B cell (primary cell): Measurements from ENCODE around the gene DCHS1. TPM values are rescaled to one million over a fixed set of nuclear protein-coding genes. Genes with fewer than 3 reads are reported as not detected.

Experiments
- ATAC-seq: fragments of 200-7000 bp; cut with Tn5 transposase; one replicate; pipeline ENCODE4 v1.10.0; 2021; ENCODE audit warnings: low read depth, mild to moderate bottlenecking, moderate number of reproducible peaks, moderate library complexity
- CTCF ChIA-PET: fragments of 350-600 bp; sonication (Branson Sonifier 250); formaldehyde crosslinking; loops from one replicate; lab custom pipeline; 2021; ENCODE audit warnings: antibody characterized with exemption, inconsistent platforms; lab: Charles Lee
- POLR2A ChIA-PET: fragments of 350-600 bp; sonication (Branson Sonifier 250); formaldehyde crosslinking; loops from one replicate; lab custom pipeline; 2021; ENCODE audit warnings: antibody characterized with exemption; lab: Charles Lee
- DNase-seq: peaks from one replicate; pipeline ENCODE4 v3.0.0; 2013
- H2AFZ ChIP-seq: 2 replicates; pipeline ENCODE4 v1.6.1; 2012; ENCODE audit warnings: mild to moderate bottlenecking, low read depth, low read length; ENCODE audit not compliant: insufficient read depth, poor library complexity, severe bottlenecking
- H3K27ac ChIP-seq, 2 donors: 1 replicate in 1 of 2; 2 replicates in 1 of 2; pipeline ENCODE4 v1.5.1; 2012 to 2013; ENCODE audit warnings: low read length in 2 of 2, mild to moderate bottlenecking in 2 of 2, moderate library complexity in 1 of 2
- H3K27me3 ChIP-seq, 4 experiments: fragments of 200-600 bp in 1 of 4; sonication (generic) in 1 of 4; replicated peaks in 1 of 4; 1 replicate in 2 of 4; 2 replicates in 2 of 4; pipeline versions ENCODE4 v1.6.1 to v1.7.0; 2013 to 2016; ENCODE audit warnings: low read length in 3 of 4, mild to moderate bottlenecking in 2 of 4, mixed read lengths in 1 of 4, moderate library complexity in 1 of 4; ENCODE audit not compliant: insufficient read depth in 4 of 4, control insufficient read depth in 3 of 4; ENCODE audit errors: control extremely low read depth in 1 of 4
- H3K36me3 ChIP-seq, 2 experiments: replicated peaks in 1 of 2; 1 replicate in 1 of 2; 2 replicates in 1 of 2; pipeline versions ENCODE4 v1.6.1 to v1.7.1; 2013; ENCODE audit warnings: low read length in 1 of 2; ENCODE audit not compliant: insufficient read depth in 2 of 2, control insufficient read depth in 1 of 2; ENCODE audit errors: control extremely low read depth in 1 of 2, extremely low read depth in 1 of 2
- H3K4me1 ChIP-seq, 2 donors: fragments of 200-600 bp in 1 of 2; sonication (generic) in 1 of 2; 1 replicate in 1 of 2; 2 replicates in 1 of 2; pipeline versions ENCODE4 v1.5.1 to v1.6.1; 2013 to 2017; ENCODE audit warnings: low read length in 2 of 2; ENCODE audit not compliant: control insufficient read depth in 2 of 2, insufficient read depth in 2 of 2
- H3K4me2 ChIP-seq: replicated peaks from 2 replicates; pipeline ENCODE3; 2012; ENCODE audit warnings: mild to moderate bottlenecking, low read depth, low read length; ENCODE audit not compliant: poor library complexity, severe bottlenecking
- H3K4me3 ChIP-seq, 5 experiments: fragments of 200-600 bp in 1 of 5; sonication (generic) in 1 of 5; 1 replicate in 3 of 5; 2 replicates in 2 of 5; pipeline versions ENCODE4 v1.5.1 to v1.7.0; 2011 to 2016; ENCODE audit warnings: low read length in 4 of 5, mild to moderate bottlenecking in 4 of 5, low read depth in 2 of 5, control low read depth in 1 of 5, moderate library complexity in 1 of 5; ENCODE audit not compliant: insufficient read depth in 1 of 5; ENCODE audit errors: control extremely low read depth in 1 of 5, extremely low read depth in 1 of 5
- H3K79me2 ChIP-seq: fragments of 200-600 bp; sonication (generic); one replicate; pipeline ENCODE4 v1.6.0; 2016; ENCODE audit warnings: low read length; ENCODE audit not compliant: control insufficient read depth, insufficient read depth
- H3K9ac ChIP-seq: fragments of 200-600 bp; sonication (generic); 2 replicates; pipeline ENCODE4 v1.6.1; 2017; ENCODE audit warnings: mild to moderate bottlenecking, low read length, moderate library complexity
- H3K9me3 ChIP-seq, 3 donors: one replicate each; pipeline versions ENCODE4 v1.6.1 to v1.7.1; 2013; ENCODE audit warnings: low read length in 2 of 3; ENCODE audit not compliant: control insufficient read depth in 2 of 3, insufficient read depth in 1 of 3; ENCODE audit errors: control extremely low read depth in 1 of 3
- H4K20me1 ChIP-seq: 2 replicates; pipeline ENCODE4 v1.6.0; 2012; ENCODE audit warnings: mild to moderate bottlenecking, low read length; ENCODE audit not compliant: insufficient read depth, control insufficient read depth, poor library complexity, severe bottlenecking
- H3K27ac Mint-ChIP-seq: one replicate; pipeline ENCODE4 v1.8.0; 2021; ENCODE audit warnings: mixed read lengths
- H3K27me3 Mint-ChIP-seq: one replicate; pipeline ENCODE4 v1.8.0; 2021; ENCODE audit warnings: mixed read lengths
- H3K4me1 Mint-ChIP-seq: one replicate; pipeline ENCODE4 v1.8.0; 2021; ENCODE audit warnings: mixed read lengths
- H3K4me3 Mint-ChIP-seq: one replicate; pipeline ENCODE4 v1.8.0; 2021; ENCODE audit warnings: mixed read lengths
- H3K9me3 Mint-ChIP-seq: one replicate; pipeline ENCODE4 v1.8.0; 2022; ENCODE audit warnings: mixed read lengths; ENCODE audit not compliant: insufficient read depth
- CTCF ChIP-seq: fragments of 200-600 bp; IDR thresholded peaks from one replicate; pipeline ENCODE4 v1.8.0; 2022; ENCODE audit warnings: antibody characterized with exemption, mild to moderate bottlenecking
- EZH2 ChIP-seq: IDR thresholded peaks from 2 replicates; pipeline ENCODE4 v1.6.1; 2012; ENCODE audit warnings: borderline replicate concordance, low read depth, mild to moderate bottlenecking, moderate library complexity, low read length; ENCODE audit not compliant: insufficient read depth, poor library complexity, severe bottlenecking
- WGBS: methylation state at CpG from one replicate; pipeline ENCODE4 v1.1.5; 2013; ENCODE audit warnings: missing lambda C conversion rate; ENCODE audit not compliant: insufficient coverage; 5-methylcytosine and 5-hydroxymethylcytosine counted together
- intact Hi-C: fragments of 100-400 bp; cut with micrococcal nuclease; formaldehyde crosslinking; loops from one replicate; pipeline ENCODE4 v1.10.0; 2022
- polyA plus RNA-seq: library from polyadenylated mRNA; depleted of rRNA; stranded (reverse); fragments of >200 nt; gene quantifications from 2 replicates; pipeline ENCODE4 v1.2.3, GENCODE V29; 2012
- total RNA-seq, 2 donors: library from RNA; stranded (reverse); fragments of 120-200 nt in 1 of 2; gene quantifications; 1 replicate in 1 of 2; 2 replicates in 1 of 2; pipeline versions ENCODE4 v1.2.3 to v1.2.4, GENCODE V29; 2013 to 2022

DCHS1 gene
- total and polyA plus RNA-seq, 2 donors (not counting 1 experiment from before 2014, with no cell fraction given), result 0.31 to 0.84 TPM

GRCh38 chr11:6632116-6633073 lies 23.2 kb downstream of the DCHS1 start:
- no peaks in the 10 kb centered on the region for H4K20me1 ChIP-seq
- Mint-ChIP-seq H3K27me3 (no peaks in the 10 kb centered on the region), H3K4me1 (peaks cover 11% of the 10 kb centered on the region), H3K27ac (no peak overlapping the region), H3K4me3 (no peak overlapping the region), H3K9me3 (no peaks in the 10 kb centered on the region)
- ChIA-PET POLR2A (no interaction called here), CTCF (interaction anchor here (0.6 to 1.4 kb wide), 3 partner anchors 14 to 68 kb away, joined by 3 read pairs; no protein-coding TSS in a partner anchor)
- no peak overlapping the region for H3K4me2 ChIP-seq
- no peaks in the 10 kb centered on the region for H3K27me3 ChIP-seq
- ATAC-seq, result no peak
- intact Hi-C loops, result no loop called here
- H3K9ac ChIP-seq, result no peak overlapping the region
- DNase-seq, result no peak
- no peak overlapping the region for H3K4me3 ChIP-seq
- TF ChIP-seq EZH2, result no peak
- H3K9me3 ChIP-seq, result no peaks in the 10 kb centered on the region
- no peaks in the 10 kb centered on the region for H3K79me2 ChIP-seq
- H3K27ac ChIP-seq, result no peak overlapping the region
- H3K4me1 ChIP-seq, result peaks cover 6 to 10% of the 10 kb centered on the region in 2 donors
- WGBS, result 95% methylated on average over 29 of the region's 29 CpGs
- no peaks in the 10 kb centered on the region for H3K36me3 ChIP-seq
- H2AFZ ChIP-seq, result no peak overlapping the region

- H3K4me2 ChIP-seq, result no peak overlapping the region
- no peaks in the 10 kb centered on the region for H4K20me1 ChIP-seq
- ATAC-seq (no peak), DNase-seq (no peak)
- H3K9me3 ChIP-seq, result no peaks in the 10 kb centered on the region
- H3K36me3 ChIP-seq, result no peaks in the 10 kb centered on the region
- WGBS, result 90% methylated on average over 10 of the region's 11 CpGs
- POLR2A ChIA-PET, result no interaction called here
- H3K27ac Mint-ChIP-seq, result no peak overlapping the region
- TF ChIP-seq CTCF, result no peak
- no peak overlapping the region for H3K4me3 Mint-ChIP-seq
- peaks cover 11 to 15% of the 10 kb centered on the region in 2 donors for H3K4me1 ChIP-seq
- no peaks in the 10 kb centered on the region for H3K27me3 ChIP-seq
- no peak overlapping the region for H3K27ac ChIP-seq
- no peaks in the 10 kb centered on the region for H3K27me3 Mint-ChIP-seq
- H3K4me3 ChIP-seq, result no peak overlapping the region
- no peaks in the 10 kb centered on the region for H3K9me3 Mint-ChIP-seq
- no peaks in the 10 kb centered on the region for H3K79me2 ChIP-seq
- CTCF ChIA-PET, result interaction anchor here (0.5 to 1.4 kb wide), 4 partner anchors 13 to 125 kb away, joined by 3 read pairs; partner anchors contain the start of gene MRPL17
- no peak overlapping the region for H3K9ac ChIP-seq
- peaks cover 20% of the 10 kb centered on the region for H3K4me1 Mint-ChIP-seq
- no peak overlapping the region for H2AFZ ChIP-seq
- intact Hi-C loops, result no loop called here
Measured at GRCh38 chr11:6631361-6631890, 24.2 kb downstream of the DCHS1 start.
